Measurements from ENCODE around the gene DCLRE1A. TPM values are rescaled to one million over a fixed set of nuclear protein-coding genes. Genes with fewer than 3 reads are reported as not detected.

DCLRE1A gene
- total RNA-seq, 1 donor from 2014 or later, result 4.9 TPM

GRCh38 chr10:113859261-113859660 lies 5.4 kb upstream of the DCLRE1A start:
- H3K9me3 Mint-ChIP-seq, result peaks cover 3% of the 10 kb centered on the region
- DNase-seq (no peak), ATAC-seq (ENCODE audit: low read depth) (no peak)
- peaks cover 49% of the 10 kb centered on the region for H3K36me3 Mint-ChIP-seq (ENCODE audit: low read depth)
- H3K27me3 Mint-ChIP-seq, result no peaks in the 10 kb centered on the region
- H3K4me1 Mint-ChIP-seq, result peaks cover 43% of the 10 kb centered on the region
- TF ChIP-seq CTCF (IDR thresholded peaks at IDR 0.05), result no peak
- ChIA-PET CTCF (no interaction called here), POLR2A (no interaction called here)
- H3K27ac Mint-ChIP-seq, result peak overlapping the region; percentile 46
- H3K4me3 Mint-ChIP-seq, result no peak overlapping the region
- intact Hi-C loops (cut with micrococcal nuclease), result loop anchor here (5.0 to 10.0 kb wide), 2 partner anchors 243 to 1484 kb away; partner anchors contain the start of gene ACSL5

GRCh38 chr10:113858541-113858940 lies 4.7 kb upstream of the DCLRE1A start:
- Mint-ChIP-seq H3K36me3 (ENCODE audit: low read depth) (peaks cover 47% of the 10 kb centered on the region), H3K9me3 (peaks cover 3% of the 10 kb centered on the region), H3K4me1 (peaks cover 49% of the 10 kb centered on the region), H3K4me3 (no peak overlapping the region), H3K27ac (peak overlapping the region; percentile 36), H3K27me3 (no peaks in the 10 kb centered on the region)
- CTCF ChIA-PET, result no interaction called here
- no peak for DNase-seq
- POLR2A ChIA-PET, result no interaction called here
- no peak for ATAC-seq (ENCODE audit: low read depth)
- intact Hi-C loops (cut with micrococcal nuclease), result loop anchor here (5.0 to 10.0 kb wide), 2 partner anchors 244 to 1484 kb away; partner anchors contain the start of gene ACSL5
- TF ChIP-seq CTCF (IDR thresholded peaks at IDR 0.05), result no peak

- Mint-ChIP-seq H3K27me3 (no peaks in the 10 kb centered on the region), H3K4me1 (peaks cover 53% of the 10 kb centered on the region), H3K4me3 (no peak overlapping the region), H3K36me3 (ENCODE audit: low read depth) (peaks cover 38% of the 10 kb centered on the region), H3K9me3 (peaks cover 3% of the 10 kb centered on the region), H3K27ac (no peak overlapping the region)
- no peak for TF ChIP-seq CTCF (IDR thresholded peaks at IDR 0.05)
- ATAC-seq (ENCODE audit: low read depth) (no peak), DNase-seq (no peak)
- intact Hi-C loops (cut with micrococcal nuclease), result loop anchor here (5.0 to 10.0 kb wide), 2 partner anchors 245 to 1482 kb away; partner anchors contain the start of gene ACSL5
- POLR2A ChIA-PET, result interaction anchor here (0.6 kb wide), 1 partner anchor 20 kb away, joined by 4 read pairs; no protein-coding TSS in a partner anchor
- CTCF ChIA-PET, result no interaction called here
Observed at GRCh38 chr10:113857210-113857609, 3.3 kb upstream of the DCLRE1A start.

- Mint-ChIP-seq H3K27ac (peak overlapping the region; percentile 99), H3K27me3 (no peaks in the 10 kb centered on the region), H3K4me1 (peaks cover 58% of the 10 kb centered on the region), H3K4me3 (peak overlapping the region; percentile 98), H3K36me3 (ENCODE audit: low read depth) (peaks cover 36% of the 10 kb centered on the region), H3K9me3 (peaks cover 3% of the 10 kb centered on the region)
- CTCF ChIA-PET, result no interaction called here
- TF ChIP-seq CTCF (IDR thresholded peaks at IDR 0.05), result no peak
- POLR2A ChIA-PET, result no interaction called here
- intact Hi-C loops (cut with micrococcal nuclease), result loop anchor here (5.0 to 10.0 kb wide), 2 partner anchors 246 to 1482 kb away; partner anchors contain the start of gene ACSL5
- ATAC-seq (ENCODE audit: low read depth) (no peak), DNase-seq (no peak)
Observed at GRCh38 chr10:113856563-113856962, 2.7 kb upstream of the DCLRE1A start.

GRCh38 chr10:113854761-113855588 lies 1.1 kb upstream of the DCLRE1A start:
- H3K27me3 Mint-ChIP-seq, result no peaks in the 10 kb centered on the region
- H3K36me3 Mint-ChIP-seq (ENCODE audit: low read depth), result peaks cover 25% of the 10 kb centered on the region
- TF ChIP-seq CTCF (IDR thresholded peaks at IDR 0.05), result no peak
- peak overlapping the region; percentile 99 for H3K27ac Mint-ChIP-seq
- peak; percentile 69 for DNase-seq
- no peaks in the 10 kb centered on the region for H3K9me3 Mint-ChIP-seq
- H3K4me3 Mint-ChIP-seq, result peak overlapping the region; percentile 98
- CTCF ChIA-PET, result no interaction called here
- peaks cover 59% of the 10 kb centered on the region for H3K4me1 Mint-ChIP-seq
- ATAC-seq (ENCODE audit: low read depth), result peak; percentile 65
- POLR2A ChIA-PET, result interaction anchor here (0.5 kb wide), 1 partner anchor 131 kb away, joined by 3 read pairs; no protein-coding TSS in a partner anchor
- intact Hi-C loops (cut with micrococcal nuclease), result loop anchor here (1.0 to 10.0 kb wide), 9 partner anchors 56 to 1480 kb away; partner anchors contain the start of genes ACSL5, ATRNL1, CASP7 and CCDC186
